Activated CD8-positive, alpha-beta T cell treated with anti-CD3 and anti-CD28 coated beads, Interleukin-2, amount 10 ng/mL, durations not matched to agents 7 days and 5 days (primary cell): Measurements from ENCODE around the gene TREM2. TPM values are rescaled to one million over a fixed set of nuclear protein-coding genes. Genes with fewer than 3 reads are reported as not detected.
A peak's percentile ranks its signal among the peaks of the same experiment; 100 is the strongest.
"Not testable (repeated sequence)": the region's sequence is repeated elsewhere in the genome, so short reads cannot be mapped to it uniquely, and the experiment has no call there.

ENCODE experiments used
- ATAC-seq: fragments of 150-1000 bp; cut with Tn5 transposase; one replicate; pipeline ENCODE4 v1.10.0; 2021; ENCODE audit warnings: moderate library complexity
- CTCF ChIA-PET: fragments of 350-600 bp; sonication (Branson Sonifier 250); formaldehyde crosslinking; loops from one replicate; lab custom pipeline; 2021; ENCODE audit warnings: antibody characterized with exemption; lab: Charles Lee
- POLR2A ChIA-PET: fragments of 350-600 bp; sonication (Branson Sonifier 250); formaldehyde crosslinking; loops from one replicate; lab custom pipeline; 2021; ENCODE audit warnings: antibody characterized with exemption; lab: Charles Lee
- DNase-seq: peaks from one replicate; pipeline ENCODE4 v3.0.0-alpha.2; 2020
- H3K27ac Mint-ChIP-seq: one replicate; pipeline ENCODE4 v1.8.0; 2021; ENCODE audit warnings: mild to moderate bottlenecking, mixed read lengths
- H3K27me3 Mint-ChIP-seq: one replicate; pipeline ENCODE4 v1.8.0; 2021; ENCODE audit warnings: low read depth, mixed read lengths
- H3K36me3 Mint-ChIP-seq: one replicate; pipeline ENCODE4 v1.8.0; 2021; ENCODE audit warnings: low read depth, mixed read lengths
- H3K4me1 Mint-ChIP-seq: one replicate; pipeline ENCODE4 v1.8.0; 2021; ENCODE audit warnings: low read depth, mixed read lengths
- H3K4me3 Mint-ChIP-seq: one replicate; pipeline ENCODE4 v1.8.0; 2021; ENCODE audit warnings: mild to moderate bottlenecking, mixed read lengths
- H3K9me3 Mint-ChIP-seq: one replicate; pipeline ENCODE4 v1.8.0; 2022; ENCODE audit warnings: mixed read lengths; ENCODE audit not compliant: insufficient read depth
- total RNA-seq, 2 experiments: library from RNA; stranded (reverse); gene quantifications; one replicate each; pipeline ENCODE4 v1.2.3, GENCODE V29; 2021

TREM2 gene
- total RNA-seq, 2 experiments from 2014 or later = not detected

- Mint-ChIP-seq H3K4me1 (peaks cover 13% of the 10 kb centered on the region), H3K27me3 (peaks cover 19% of the 10 kb centered on the region), H3K4me3 (no peak overlapping the region), H3K9me3 (no peaks in the 10 kb centered on the region), H3K27ac (no peak overlapping the region), H3K36me3 (no peaks in the 10 kb centered on the region)
- no peak for DNase-seq
- CTCF ChIA-PET = interaction anchor here (1.3 kb wide), 1 partner anchor 154 kb away, joined by 3 read pairs; no protein-coding TSS in a partner anchor
- no peak for ATAC-seq
- POLR2A ChIA-PET = no interaction called here
Measured at GRCh38 chr6:41153451-41153850, 9.5 kb downstream of the TREM2 start.

DNA sequence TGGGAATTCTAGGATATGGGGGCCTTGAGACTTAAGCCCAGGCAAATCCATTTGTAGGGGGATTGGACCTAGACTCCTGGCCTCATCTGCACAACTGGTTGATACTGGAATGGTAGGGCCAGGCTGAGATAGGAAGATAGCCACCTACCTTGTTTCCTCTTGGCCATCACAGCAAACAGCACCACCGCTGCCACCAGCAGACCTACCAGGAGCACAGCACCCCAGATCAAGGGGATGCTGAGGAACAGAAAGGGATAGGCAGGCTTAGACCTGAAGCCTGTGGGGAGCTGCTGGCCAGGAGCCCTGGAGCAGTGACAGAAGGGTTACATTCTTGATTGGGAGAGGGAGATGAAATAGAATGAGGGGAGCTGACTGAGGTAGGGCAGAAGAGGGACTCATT, 12.2 kb downstream of the TREM2 start:
- Mint-ChIP-seq H3K4me3 (no peak overlapping the region), H3K27ac (no peak overlapping the region), H3K36me3 (no peaks in the 10 kb centered on the region), H3K4me1 (peaks cover 27% of the 10 kb centered on the region), H3K27me3 (peaks cover 5% of the 10 kb centered on the region), H3K9me3 (no peaks in the 10 kb centered on the region)
- ATAC-seq = no peak
- CTCF ChIA-PET = no interaction called here
- no peak for DNase-seq
- POLR2A ChIA-PET = no interaction called here

GRCh38 chr6:41147917-41148316, 15.0 kb downstream of the TREM2 start:
- H3K4me3 Mint-ChIP-seq = peak overlapping the region; percentile 61
- H3K27ac Mint-ChIP-seq = peak overlapping the region; percentile 58
- no peaks in the 10 kb centered on the region for H3K27me3 Mint-ChIP-seq
- ATAC-seq (peak; percentile 58), DNase-seq (no peak)
- ChIA-PET POLR2A (no interaction called here), CTCF (interaction anchor here (0.8 kb wide), 1 partner anchor 15 kb away, joined by 3 read pairs; no protein-coding TSS in a partner anchor)
- peaks cover 19% of the 10 kb centered on the region for H3K4me1 Mint-ChIP-seq
- H3K36me3 Mint-ChIP-seq = no peaks in the 10 kb centered on the region
- no peaks in the 10 kb centered on the region for H3K9me3 Mint-ChIP-seq

GRCh38 chr6:41136911-41137310, 26.0 kb downstream of the TREM2 start:
- no peaks in the 10 kb centered on the region for H3K27me3 Mint-ChIP-seq
- CTCF ChIA-PET = interaction anchor here (1.0 to 2.4 kb wide), 4 partner anchors 11 to 234 kb away, joined by 3 to 8 read pairs (median 4); no protein-coding TSS in a partner anchor
- DNase-seq (no peak), ATAC-seq (no peak)
- POLR2A ChIA-PET = no interaction called here
- H3K4me3 Mint-ChIP-seq = no peak overlapping the region
- H3K27ac Mint-ChIP-seq = no peak overlapping the region
- no peaks in the 10 kb centered on the region for H3K36me3 Mint-ChIP-seq
- peaks cover 9% of the 10 kb centered on the region for H3K4me1 Mint-ChIP-seq
- H3K9me3 Mint-ChIP-seq = no peaks in the 10 kb centered on the region

DNA sequence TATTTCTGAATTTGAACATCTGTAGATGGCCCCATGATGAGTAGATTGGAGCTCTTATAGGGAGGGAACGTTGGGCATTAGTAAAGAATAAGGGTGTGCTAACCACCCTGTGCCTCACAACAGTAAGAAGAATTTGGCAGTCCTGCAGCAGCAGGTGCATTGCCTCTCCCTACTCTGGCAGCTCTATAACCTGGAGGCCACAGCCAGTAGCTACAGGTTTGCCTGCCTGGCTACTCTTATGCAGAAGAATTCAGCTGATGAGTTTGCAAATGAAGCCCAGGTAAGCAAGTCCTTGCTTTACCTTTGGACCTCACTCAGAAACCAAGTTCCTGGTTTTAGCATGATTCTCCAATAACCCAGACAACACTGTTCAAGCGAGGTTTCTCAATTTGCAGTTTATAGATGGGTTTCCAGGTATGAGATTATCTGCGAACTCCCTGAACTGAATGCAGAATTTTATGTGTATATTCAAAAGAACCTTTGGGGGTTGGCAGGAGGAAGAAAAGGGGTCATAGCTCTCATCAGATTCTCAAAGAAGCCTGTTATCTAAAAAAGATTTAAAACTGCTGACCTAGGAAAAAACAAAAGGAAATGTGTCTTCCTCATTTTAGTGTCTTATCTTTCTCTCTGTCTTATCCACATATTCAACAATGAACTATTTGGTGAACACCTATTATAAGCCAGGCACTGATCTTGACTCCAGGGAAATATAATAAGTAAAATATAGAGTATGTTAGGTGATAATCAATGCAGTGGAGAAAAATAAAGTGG, 27.7 kb downstream of the TREM2 start:
- Mint-ChIP-seq H3K36me3 (no peaks in the 10 kb centered on the region), H3K27me3 (no peaks in the 10 kb centered on the region), H3K4me3 (no peak overlapping the region), H3K27ac (no peak overlapping the region), H3K4me1 (peaks cover 9% of the 10 kb centered on the region), H3K9me3 (no peaks in the 10 kb centered on the region)
- ChIA-PET POLR2A (no interaction called here), CTCF (no interaction called here)
- ATAC-seq (no peak), DNase-seq (no peak)

- DNase-seq (no peak), ATAC-seq (no peak)
- no peaks in the 10 kb centered on the region for H3K27me3 Mint-ChIP-seq
- POLR2A ChIA-PET = interaction anchor here (1.1 kb wide), 1 partner anchor 11 kb away, joined by 3 read pairs; no protein-coding TSS in a partner anchor
- no peaks in the 10 kb centered on the region for H3K9me3 Mint-ChIP-seq
- H3K36me3 Mint-ChIP-seq = no peaks in the 10 kb centered on the region
- H3K4me1 Mint-ChIP-seq = peaks cover 9% of the 10 kb centered on the region
- no peak overlapping the region for H3K27ac Mint-ChIP-seq
- no peak overlapping the region for H3K4me3 Mint-ChIP-seq
- CTCF ChIA-PET = interaction anchor here (1.2 to 2.5 kb wide), 2 partner anchors 15 to 50 kb away, joined by 3 to 6 read pairs; no protein-coding TSS in a partner anchor
Measured at GRCh38 chr6:41132254-41132653, 30.7 kb downstream of the TREM2 start.

GRCh38 chr6:41125282-41125681, 37.6 kb downstream of the TREM2 start:
- DNase-seq (no peak), ATAC-seq (no peak)
- H3K9me3 Mint-ChIP-seq = no peaks in the 10 kb centered on the region
- POLR2A ChIA-PET = no interaction called here
- no peak overlapping the region for H3K27ac Mint-ChIP-seq
- H3K4me3 Mint-ChIP-seq = no peak overlapping the region
- no peaks in the 10 kb centered on the region for H3K4me1 Mint-ChIP-seq
- H3K36me3 Mint-ChIP-seq = peaks cover 3% of the 10 kb centered on the region
- CTCF ChIA-PET = interaction anchor here (0.8 to 1.2 kb wide), 2 partner anchors 12 to 14 kb away, joined by 3 read pairs; no protein-coding TSS in a partner anchor
- no peaks in the 10 kb centered on the region for H3K27me3 Mint-ChIP-seq

DNA sequence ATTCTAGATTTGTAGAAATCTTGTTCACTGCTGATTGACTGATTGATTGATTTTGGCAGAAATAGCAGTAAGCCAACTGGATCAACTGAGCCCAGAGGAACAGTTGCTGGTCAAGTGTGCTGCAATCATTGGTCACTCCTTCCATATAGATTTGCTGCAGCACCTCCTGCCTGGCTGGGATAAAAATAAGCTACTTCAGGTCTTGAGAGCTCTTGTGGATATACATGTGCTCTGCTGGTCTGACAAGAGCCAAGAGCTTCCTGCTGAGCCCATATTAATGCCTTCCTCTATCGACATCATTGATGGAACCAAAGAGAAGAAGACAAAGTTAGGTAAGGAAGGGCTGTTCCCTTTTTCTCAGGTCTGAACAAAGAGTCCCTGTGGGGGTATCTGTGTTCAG, 40.0 kb downstream of the TREM2 start:
- Mint-ChIP-seq H3K9me3 (no peaks in the 10 kb centered on the region), H3K4me3 (no peak overlapping the region), H3K27ac (no peak overlapping the region), H3K36me3 (peaks cover 3% of the 10 kb centered on the region), H3K27me3 (no peaks in the 10 kb centered on the region), H3K4me1 (no peaks in the 10 kb centered on the region)
- DNase-seq (no peak), ATAC-seq (no peak)
- CTCF ChIA-PET = no interaction called here
- POLR2A ChIA-PET = no interaction called here

- no peak for ATAC-seq
- Mint-ChIP-seq H3K4me1 (no peaks in the 10 kb centered on the region), H3K27ac (no peak overlapping the region), H3K4me3 (no peak overlapping the region), H3K36me3 (peaks cover 3% of the 10 kb centered on the region), H3K27me3 (no peaks in the 10 kb centered on the region), H3K9me3 (no peaks in the 10 kb centered on the region)
- no peak for DNase-seq
- POLR2A ChIA-PET = no interaction called here
- CTCF ChIA-PET = no interaction called here
Measured at GRCh38 chr6:41122373-41122772, 40.5 kb downstream of the TREM2 start.

DNA sequence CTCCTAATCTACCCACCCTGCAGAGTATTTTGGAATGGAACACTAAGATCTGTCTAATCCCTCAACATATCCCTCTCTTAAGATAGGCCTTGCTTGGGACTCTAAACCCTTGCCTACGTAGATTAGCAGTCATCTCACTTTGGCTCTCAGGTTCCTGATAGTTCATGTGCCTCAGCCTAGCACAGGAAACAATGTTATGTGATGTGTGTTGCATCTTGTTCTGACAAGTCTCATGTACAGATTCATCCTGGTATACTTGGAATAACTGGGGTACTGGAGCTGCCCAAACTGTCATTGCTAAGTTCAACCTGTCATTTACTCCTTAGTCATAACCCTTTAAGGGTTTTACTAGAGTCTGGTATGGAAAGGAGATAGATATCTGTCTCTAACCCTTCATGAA, 42.9 kb downstream of the TREM2 start:
- H3K27ac Mint-ChIP-seq = no peak overlapping the region
- POLR2A ChIA-PET = no interaction called here

GRCh38 chr6:41119508-41119907, 43.4 kb downstream of the TREM2 start:
- H3K4me1 Mint-ChIP-seq = no peaks in the 10 kb centered on the region
- DNase-seq (no peak), ATAC-seq (no peak)
- ChIA-PET CTCF (interaction anchor here (0.8 to 0.9 kb wide), 2 partner anchors 18 to 39 kb away, joined by 3 read pairs; no protein-coding TSS in a partner anchor), POLR2A (no interaction called here)
- H3K27me3 Mint-ChIP-seq = no peaks in the 10 kb centered on the region
- no peak overlapping the region for H3K4me3 Mint-ChIP-seq
- H3K9me3 Mint-ChIP-seq = no peaks in the 10 kb centered on the region
- no peak overlapping the region for H3K27ac Mint-ChIP-seq
- peaks cover 3% of the 10 kb centered on the region for H3K36me3 Mint-ChIP-seq

More for the DNA sequence above, 42.9 kb downstream of the TREM2 start:
- no peak for DNase-seq
- Mint-ChIP-seq H3K27me3 (no peaks in the 10 kb centered on the region), H3K9me3 (no peaks in the 10 kb centered on the region), H3K4me3 (no peak overlapping the region), H3K4me1 (no peaks in the 10 kb centered on the region), H3K36me3 (peaks cover 3% of the 10 kb centered on the region)
- ATAC-seq = no peak
- CTCF ChIA-PET = interaction anchor here (0.9 kb wide), 1 partner anchor 40 kb away, joined by 3 read pairs; no protein-coding TSS in a partner anchor

DNA sequence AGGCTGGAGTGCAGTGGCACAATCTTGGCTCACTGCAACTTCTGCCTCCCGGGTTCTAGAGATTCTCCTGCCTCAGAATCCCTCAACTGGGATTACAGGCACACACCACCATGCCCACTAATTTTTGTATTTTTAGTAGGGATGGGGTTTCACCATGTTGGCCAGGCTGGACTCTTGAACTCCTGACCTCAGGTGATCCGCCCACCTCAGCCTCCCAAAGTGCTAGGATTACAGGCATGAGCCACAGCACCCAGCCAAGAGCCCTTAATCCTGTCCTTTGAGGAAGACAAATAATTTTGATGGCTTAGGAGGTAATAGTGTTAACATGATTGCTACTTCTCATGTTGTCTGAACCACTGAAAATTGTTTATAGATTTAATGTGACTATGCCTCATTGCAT, 47.9 kb downstream of the TREM2 start:
- POLR2A ChIA-PET, H3K27ac Mint-ChIP-seq, H3K27me3 Mint-ChIP-seq, DNase-seq, CTCF ChIA-PET, H3K9me3 Mint-ChIP-seq, H3K36me3 Mint-ChIP-seq, H3K4me1 Mint-ChIP-seq, ATAC-seq, H3K4me3 Mint-ChIP-seq: not testable (repeated sequence)
